Erythroblast (primary cell): ENCODE measurements around the gene TENM4.

ENCODE experiments used
- DNase-seq, 2 experiments: peaks; one replicate each; lab custom pipeline; 2025; lab: John Stamatoyannopoulos, UW
- GATA1 ChIP-seq: IDR thresholded peaks from 2 replicates; pipeline ENCODE4 v1.6.1; 2011; ENCODE audit warnings: low read depth, mild to moderate bottlenecking, control low read depth, low read length, moderate library complexity
- POLR2A ChIP-seq: IDR thresholded peaks from 2 replicates; pipeline ENCODE4 v1.6.1; 2011; ENCODE audit warnings: mild to moderate bottlenecking, low read length

The TENM4 gene

DNA sequence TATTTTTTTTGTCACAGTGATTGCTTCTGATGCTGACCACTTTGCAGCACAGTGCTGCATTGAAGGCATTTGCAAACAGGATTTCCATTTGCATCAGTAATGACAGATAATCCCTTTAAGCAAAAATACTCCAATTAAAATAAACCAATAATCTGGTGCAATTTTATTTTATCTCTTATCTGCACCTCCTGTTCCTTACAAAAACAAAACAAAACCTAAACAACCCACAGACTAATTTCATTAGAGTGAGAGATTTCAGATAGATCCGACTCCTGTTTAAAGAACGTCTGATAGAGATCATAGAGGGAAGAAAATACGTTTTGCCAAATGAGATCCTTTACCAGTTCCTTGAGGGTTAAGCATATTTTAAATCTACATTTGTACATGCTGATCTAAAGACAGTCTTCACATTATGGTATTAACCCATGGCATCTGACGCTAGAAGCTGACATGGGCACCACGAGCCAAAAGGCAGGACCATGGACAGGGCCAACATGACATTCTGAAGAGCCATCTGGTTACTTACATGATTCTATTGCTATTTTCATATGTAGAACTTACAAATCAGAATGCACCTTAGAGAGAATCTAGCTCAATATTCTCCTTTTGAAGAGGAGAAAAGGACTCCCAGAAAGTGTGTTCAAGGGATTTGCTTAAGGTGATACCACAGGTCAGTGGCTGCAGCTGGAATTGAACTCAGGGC lies 580.0 kb downstream of the TENM4 start:
- DNase-seq = peak in 1 of 2 experiments; percentile 15
- no peak for TF ChIP-seq POLR2A
- TF ChIP-seq GATA1 = no peak

- no peak for TF ChIP-seq POLR2A
- TF ChIP-seq GATA1 = no peak
- no peak for DNase-seq
Measured at GRCh38 chr11:78857688-78858087, 583.1 kb downstream of the TENM4 start.

- DNase-seq = no peak
Measured at GRCh38 chr11:78856211-78856610, 584.6 kb downstream of the TENM4 start.

DNA sequence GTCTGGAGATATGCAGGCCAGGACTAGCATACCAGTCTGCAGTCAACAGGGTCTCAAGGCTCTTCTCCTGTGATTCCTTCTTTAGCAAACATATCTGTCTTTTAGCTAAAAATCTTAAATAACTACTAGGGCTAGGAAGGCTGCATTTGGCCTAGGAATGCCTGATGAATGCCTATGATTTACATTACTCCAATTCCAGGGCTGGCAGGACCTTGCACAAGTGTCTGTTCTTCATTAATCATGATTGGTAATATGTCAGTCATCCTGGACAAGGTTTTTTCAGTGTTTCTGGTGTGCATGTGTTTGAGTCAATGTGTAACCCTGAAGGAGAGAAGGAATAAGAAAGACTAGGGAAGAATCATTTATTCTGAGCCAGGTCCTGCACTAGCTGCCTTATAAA lies 585.7 kb downstream of the TENM4 start:
- no peak for TF ChIP-seq GATA1
- DNase-seq = no peak

More at GRCh38 chr11:78856211-78856610, 584.6 kb downstream of the TENM4 start:
- TF ChIP-seq POLR2A (no peak), GATA1 (no peak)

GRCh38 chr11:78853521-78853920 lies 587.3 kb downstream of the TENM4 start:
- no peak for DNase-seq
- TF ChIP-seq GATA1 (no peak), POLR2A (no peak)

DNA sequence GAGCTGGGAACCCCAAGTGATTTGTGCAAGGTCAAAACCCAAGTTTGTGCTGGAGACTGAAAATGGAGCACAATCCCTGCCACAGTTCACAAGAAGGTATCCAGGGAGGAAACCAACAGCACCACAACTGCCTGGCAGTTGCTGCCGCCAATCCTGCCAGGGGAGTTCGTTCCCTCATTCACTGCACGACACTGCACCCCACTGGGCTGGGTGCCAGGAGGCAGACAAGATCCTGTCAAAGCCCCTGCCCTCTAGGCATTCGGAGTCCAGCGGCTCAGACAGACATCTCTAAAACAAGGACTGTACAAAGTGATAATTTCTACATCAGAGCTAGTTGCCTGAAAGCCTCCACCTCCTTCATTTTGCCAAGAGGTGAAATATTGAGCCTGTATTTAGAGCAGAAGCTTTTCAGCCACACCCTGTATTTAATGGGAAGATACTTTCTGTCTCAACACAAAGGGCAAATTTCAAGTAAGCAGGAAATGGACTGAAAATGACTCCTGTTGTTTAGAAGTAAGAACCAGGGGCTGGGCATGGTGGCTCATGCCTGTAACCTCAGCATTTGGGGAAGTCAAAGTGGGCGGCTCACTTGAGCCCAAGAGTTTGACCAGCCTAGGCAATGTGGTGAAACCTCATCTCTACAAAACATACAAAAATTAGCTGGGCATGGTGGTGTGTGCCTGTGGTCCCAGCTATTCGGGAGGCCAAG lies 588.8 kb downstream of the TENM4 start:
- no peak for DNase-seq
- TF ChIP-seq GATA1 (no peak), POLR2A (no peak)

DNA sequence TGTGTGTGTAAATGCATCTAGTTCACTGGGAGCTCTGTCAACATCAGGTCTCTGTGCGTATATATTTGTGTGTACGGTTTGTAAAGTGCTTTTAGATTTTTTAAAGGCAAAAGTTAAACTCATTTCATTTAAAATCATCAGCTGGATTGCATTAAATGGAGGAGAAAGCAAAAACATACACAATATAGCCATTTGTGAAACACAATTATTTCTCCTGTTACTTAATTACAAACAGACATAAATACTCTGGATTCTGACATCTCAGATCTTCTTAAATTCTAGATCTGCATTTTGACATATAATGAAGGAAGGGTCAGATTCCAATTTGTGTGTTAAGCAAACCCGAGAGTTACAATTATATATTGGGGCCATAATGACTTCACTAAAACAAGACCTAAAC lies 590.8 kb downstream of the TENM4 start:
- DNase-seq = no peak
- no peak for TF ChIP-seq GATA1
- no peak for TF ChIP-seq POLR2A

DNA sequence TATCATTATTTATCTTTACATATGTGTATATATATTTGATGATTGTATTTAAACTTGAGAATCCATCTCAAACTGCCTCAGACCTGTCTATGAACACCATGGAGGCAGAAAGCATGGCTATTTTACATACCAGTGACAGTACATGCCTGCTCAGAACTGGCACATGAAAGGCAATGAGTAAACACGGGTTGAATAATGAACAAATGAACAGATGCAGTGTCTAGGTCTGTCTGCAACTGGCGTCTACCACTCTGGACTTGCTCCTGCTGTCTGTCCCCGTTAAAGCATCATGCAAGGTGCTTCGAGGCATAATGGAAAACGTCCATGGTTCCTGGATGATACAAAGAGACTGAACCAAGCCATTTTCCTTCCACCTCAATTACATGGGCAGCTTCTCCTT lies 594.6 kb downstream of the TENM4 start:
- TF ChIP-seq GATA1 = no peak
- TF ChIP-seq POLR2A = no peak

DNA sequence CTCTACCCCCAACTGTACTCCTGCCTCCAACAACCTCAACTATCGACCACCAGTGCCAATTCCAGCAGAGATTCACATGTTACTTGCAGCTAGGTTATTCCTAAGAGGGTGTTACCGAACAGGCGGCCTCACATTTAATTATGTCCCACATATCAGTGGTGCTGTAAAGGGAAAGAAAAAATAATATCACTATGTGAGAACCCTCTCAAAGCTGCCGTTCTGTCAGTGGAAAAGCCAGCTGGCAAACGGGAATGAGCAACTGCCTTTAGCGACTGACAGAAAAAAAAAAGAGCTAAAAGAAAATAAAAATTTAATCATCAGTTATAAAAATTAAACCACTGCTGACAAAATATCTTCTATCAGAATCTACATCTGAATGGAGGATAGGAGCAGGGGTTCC lies 595.3 kb downstream of the TENM4 start:
- DNase-seq = no peak
- TF ChIP-seq POLR2A (no peak), GATA1 (no peak)

More for the DNA sequence above, 594.6 kb downstream of the TENM4 start:
- DNase-seq = no peak

GRCh38 chr11:78841456-78842060 lies 599.3 kb downstream of the TENM4 start:
- DNase-seq = no peak

DNA sequence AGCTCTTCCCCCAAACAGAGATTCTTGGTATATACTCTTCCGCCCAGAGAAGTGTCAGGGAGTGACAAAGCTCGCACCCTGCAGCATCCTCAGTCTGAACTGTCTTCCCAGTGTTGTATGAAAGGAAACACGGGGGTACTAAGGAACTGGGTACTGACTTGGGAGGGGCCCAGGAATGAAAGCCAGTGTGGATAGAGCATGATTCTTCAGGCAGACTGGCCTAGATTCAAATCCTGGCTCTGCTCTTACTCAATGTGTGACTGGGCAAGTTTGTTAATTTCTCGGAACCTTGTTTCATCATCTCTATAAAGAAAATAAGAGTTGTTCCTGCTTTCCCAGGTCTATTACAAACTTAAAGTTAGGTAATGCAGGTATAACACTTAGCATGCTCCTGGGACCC lies 600.2 kb downstream of the TENM4 start:
- no peak for DNase-seq
- TF ChIP-seq POLR2A = no peak
- no peak for TF ChIP-seq GATA1

More at GRCh38 chr11:78841456-78842060, 599.3 kb downstream of the TENM4 start:
- TF ChIP-seq GATA1 = no peak

GRCh38 chr11:78840200-78840599 lies 600.6 kb downstream of the TENM4 start:
- TF ChIP-seq GATA1 (no peak), POLR2A (no peak)

GRCh38 chr11:78838417-78838816 lies 602.4 kb downstream of the TENM4 start:
- no peak for DNase-seq
- TF ChIP-seq POLR2A (no peak), GATA1 (no peak)

More at GRCh38 chr11:78840200-78840599, 600.6 kb downstream of the TENM4 start:
- no peak for DNase-seq

DNA sequence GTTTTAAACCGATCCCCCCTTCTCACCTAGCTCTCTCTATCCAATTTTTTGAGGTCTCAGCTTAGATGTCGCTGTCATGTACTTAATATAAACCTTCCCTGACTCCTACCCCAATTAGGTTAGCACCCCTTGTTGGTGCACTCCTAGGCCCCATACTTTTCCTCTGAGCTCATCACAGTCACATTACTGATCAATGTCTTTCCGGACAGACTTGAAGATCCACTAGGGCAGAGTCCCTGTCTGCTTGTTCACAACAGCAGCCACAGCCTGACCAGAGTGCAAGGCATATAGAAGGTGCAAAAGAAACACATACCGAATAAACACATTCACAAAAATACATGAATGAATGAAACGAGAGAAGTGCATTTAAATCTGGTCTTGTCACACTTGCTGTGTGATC lies 605.2 kb downstream of the TENM4 start:
- TF ChIP-seq POLR2A (no peak), GATA1 (no peak)
- DNase-seq = no peak

DNA sequence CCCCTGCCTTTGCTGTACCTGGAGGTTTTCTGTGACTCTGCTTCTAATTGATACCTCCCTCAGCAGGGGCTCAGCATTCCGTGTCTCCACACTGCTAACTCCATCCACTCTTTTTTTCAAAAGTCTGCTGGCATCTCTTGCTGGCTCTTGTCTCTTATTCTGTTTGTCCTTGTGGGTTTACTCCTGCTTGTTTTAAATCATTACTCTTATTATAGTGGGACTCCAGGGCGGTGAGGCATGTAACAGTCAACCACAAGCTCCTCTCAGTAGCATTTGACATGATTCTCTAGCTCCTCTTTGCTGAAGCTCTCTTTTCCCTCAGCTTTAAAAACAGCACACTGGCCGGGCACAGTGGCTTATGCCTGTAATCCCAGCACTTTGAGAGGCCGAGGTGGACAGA lies 605.9 kb downstream of the TENM4 start:
- DNase-seq = no peak
- TF ChIP-seq GATA1 = no peak
- TF ChIP-seq POLR2A = no peak
